ENCODE results near the gene NPTX2.

GRCh38 chr7:98618786-98619185 lies 1.7 kb downstream of the NPTX2 start:
- TF ChIP-seq CTCF (IDR thresholded peaks at IDR 0.05) (no peak), POLR2A (IDR thresholded peaks at IDR 0.05) (no peak)

Data from heart left ventricle (tissue), 13 donors.